IMR-90 (cell line): Measurements from ENCODE around the gene NPLOC4.
"Not testable (repeated sequence)": the region's sequence is repeated elsewhere in the genome, so short reads cannot be mapped to it uniquely, and the experiment has no call there.

Source experiments
- BHLHE40 ChIP-seq: fragments of 150-350 bp; IDR thresholded peaks from 2 replicates; pipeline ENCODE4 v1.6.1; 2016; ENCODE audit warnings: mild to moderate bottlenecking, low read depth, low read length
- CTCF ChIP-seq: conservative IDR thresholded peaks from 2 replicates; pipeline ENCODE4 v1.5.1; 2012; ENCODE audit warnings: mild to moderate bottlenecking, low read depth, low read length, improper control_type of control experiment
- POLR2A ChIP-seq: IDR thresholded peaks from 2 replicates; pipeline ENCODE4 v1.6.1; 2012; ENCODE audit warnings: mild to moderate bottlenecking, low read depth, low read length
- RCOR1 ChIP-seq: IDR thresholded peaks from 2 replicates; pipeline ENCODE4 v1.6.1; 2012; ENCODE audit warnings: mild to moderate bottlenecking, low read length, improper control_type of control experiment; ENCODE audit not compliant: insufficient replicate concordance
- RFX5 ChIP-seq: IDR thresholded peaks from 2 replicates; pipeline ENCODE4 v1.8.0; 2012; ENCODE audit warnings: low read depth, mild to moderate bottlenecking, low read length, moderate library complexity

- TF ChIP-seq CTCF, RCOR1, RFX5, BHLHE40, POLR2A: not testable (repeated sequence)
These were observed 104.9 kb downstream of the NPLOC4 start for GRCh38 chr17:81531998-81532404.
